GM21737 (cell line): ENCODE data around the gene STN1.

ENCODE experiments used
- ATAC-seq: cut with Tn5 transposase; IDR thresholded peaks from one replicate; pipeline ENCODE4 v1.9.1; 2021; ENCODE audit warnings: mild to moderate bottlenecking, moderate library complexity; ENCODE audit not compliant: unreplicated experiment

The STN1 gene

DNA sequence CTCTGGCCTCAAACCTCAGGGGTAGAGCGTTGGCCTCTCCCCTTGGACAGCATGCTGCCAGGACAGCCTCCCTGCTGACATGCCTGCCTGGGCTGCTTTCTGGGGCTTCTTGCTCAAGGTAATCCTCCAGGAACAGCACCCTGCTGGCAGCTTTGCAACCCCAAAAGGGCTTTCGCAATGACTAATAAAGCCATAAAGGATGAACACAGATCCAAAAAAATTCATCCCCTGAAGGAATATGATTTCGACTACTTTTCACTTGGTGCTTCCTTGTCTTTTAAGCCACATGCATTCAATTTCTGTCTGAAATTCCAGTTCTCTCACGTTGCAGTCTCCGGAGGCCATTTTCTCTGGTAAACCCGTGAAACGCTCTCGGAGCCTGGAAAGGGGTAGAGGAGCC lies 47.5 kb downstream of the STN1 start:
- ATAC-seq: no peak

DNA sequence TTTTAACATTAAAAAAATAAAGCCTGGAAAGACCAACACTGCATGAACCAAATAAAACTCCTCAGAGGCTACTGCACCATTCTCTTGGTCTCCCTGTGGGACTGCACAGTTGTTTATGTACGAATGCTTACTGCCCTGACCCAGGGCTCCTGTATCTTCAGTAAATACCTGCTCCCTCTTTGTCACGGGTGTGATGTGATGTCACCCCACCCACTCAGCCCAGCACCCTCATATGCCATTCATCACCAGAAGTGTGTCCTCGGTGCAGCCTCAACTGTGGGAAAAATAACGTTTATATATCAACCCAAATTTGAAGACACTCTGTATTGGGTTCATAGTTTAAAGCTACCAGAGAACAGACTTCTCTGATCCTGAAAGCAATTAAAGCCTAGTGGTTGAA lies 48.6 kb downstream of the STN1 start:
- no peak for ATAC-seq

DNA sequence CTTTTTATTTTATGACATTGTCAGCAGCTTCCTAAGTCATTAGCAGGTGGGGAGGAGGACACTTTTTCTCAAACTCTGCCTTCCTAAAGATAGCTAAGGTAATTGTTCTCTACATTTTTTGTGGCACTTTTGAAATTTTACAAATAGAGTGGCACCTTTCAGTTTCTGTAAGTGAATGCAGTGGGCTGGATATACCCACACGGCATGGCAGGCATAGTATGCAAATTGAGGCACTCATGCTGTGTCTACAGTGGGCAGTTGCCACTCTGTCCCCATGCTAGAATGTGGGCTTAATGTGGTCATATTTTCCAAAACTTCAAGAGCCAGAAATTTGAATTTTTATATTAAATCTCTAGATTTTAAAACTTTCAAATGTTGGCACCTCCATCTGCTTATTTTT lies 49.8 kb downstream of the STN1 start:
- no peak for ATAC-seq

- ATAC-seq: no peak
Observed at GRCh38 chr10:103861505-103861904, 56.5 kb downstream of the STN1 start.

GRCh38 chr10:103859161-103860086 lies 58.6 kb downstream of the STN1 start:
- no peak for ATAC-seq

- no peak for ATAC-seq
Observed at GRCh38 chr10:103858360-103858759, 59.6 kb downstream of the STN1 start.

- ATAC-seq: no peak
Observed at GRCh38 chr10:103856797-103857170, 61.2 kb downstream of the STN1 start.

- no peak for ATAC-seq
Observed at GRCh38 chr10:103855852-103856796, 61.9 kb downstream of the STN1 start.

- no peak for ATAC-seq
Observed at GRCh38 chr10:103855424-103855823, 62.6 kb downstream of the STN1 start, which contains the start of gene SH3PXD2A. Gene SH3PXD2A (minus strand): TSS chr10:103855576. CDS start chr10:103855266, 310 bp downstream.

DNA sequence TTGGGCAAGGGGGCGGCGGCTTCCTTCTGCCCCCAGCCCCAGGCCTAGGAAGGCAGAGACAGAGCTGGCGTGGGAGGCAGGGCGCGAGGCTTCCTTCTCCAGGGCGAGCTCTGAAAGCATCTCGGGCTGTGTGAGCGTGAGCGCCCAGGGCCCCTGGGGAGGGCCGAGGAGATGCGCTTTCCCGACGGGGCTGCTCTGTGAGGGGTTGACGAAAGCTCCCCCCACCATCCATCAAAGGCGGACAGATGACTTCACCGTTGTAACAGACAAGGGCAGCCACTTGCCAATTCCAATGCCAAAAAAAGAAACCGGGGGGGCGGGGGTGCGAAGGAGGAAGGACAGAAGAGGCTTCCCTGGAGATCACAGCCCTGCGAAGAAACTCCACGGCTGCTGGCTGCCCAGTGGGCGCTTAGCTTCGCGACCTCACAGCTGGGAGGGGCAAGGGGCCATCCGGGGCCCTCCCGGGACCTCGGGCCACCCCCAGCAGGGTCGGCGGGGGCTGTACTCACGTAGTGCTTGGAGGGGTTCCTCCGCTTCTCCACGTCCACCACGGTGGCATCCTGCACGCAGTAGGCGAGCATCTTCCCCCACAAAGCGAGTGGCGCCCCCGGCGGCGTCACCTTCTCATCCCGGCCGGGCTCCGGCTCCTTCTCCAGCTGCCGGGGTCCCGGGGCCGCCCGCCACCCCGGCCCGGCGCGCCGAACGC lies 63.1 kb downstream of the STN1 start:
- ATAC-seq: no peak

- ATAC-seq: no peak
Observed at GRCh38 chr10:103854265-103854685, 63.7 kb downstream of the STN1 start.

GRCh38 chr10:103853428-103854264 lies 64.3 kb downstream of the STN1 start:
- no peak for ATAC-seq

DNA sequence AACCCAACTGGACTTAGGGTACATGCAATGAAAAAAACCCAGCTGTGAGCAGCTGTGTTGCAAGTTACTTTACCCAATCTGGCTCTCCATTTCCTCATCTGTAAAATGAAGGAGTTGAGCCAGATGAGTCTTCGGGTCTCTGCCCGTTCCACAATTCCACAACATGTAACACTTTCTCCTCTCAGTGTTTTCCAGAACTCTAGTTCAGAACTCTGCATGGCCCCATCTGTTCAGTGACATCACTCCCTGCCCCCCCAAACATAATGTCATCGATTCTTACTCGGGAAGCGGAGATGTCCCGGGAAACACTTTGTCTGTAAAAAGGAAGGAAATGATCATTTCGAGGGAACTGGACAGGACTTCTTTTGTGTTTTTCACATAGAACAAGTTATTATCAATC lies 65.1 kb downstream of the STN1 start:
- no peak for ATAC-seq

GRCh38 chr10:103852189-103852711 lies 65.7 kb downstream of the STN1 start:
- no peak for ATAC-seq

DNA sequence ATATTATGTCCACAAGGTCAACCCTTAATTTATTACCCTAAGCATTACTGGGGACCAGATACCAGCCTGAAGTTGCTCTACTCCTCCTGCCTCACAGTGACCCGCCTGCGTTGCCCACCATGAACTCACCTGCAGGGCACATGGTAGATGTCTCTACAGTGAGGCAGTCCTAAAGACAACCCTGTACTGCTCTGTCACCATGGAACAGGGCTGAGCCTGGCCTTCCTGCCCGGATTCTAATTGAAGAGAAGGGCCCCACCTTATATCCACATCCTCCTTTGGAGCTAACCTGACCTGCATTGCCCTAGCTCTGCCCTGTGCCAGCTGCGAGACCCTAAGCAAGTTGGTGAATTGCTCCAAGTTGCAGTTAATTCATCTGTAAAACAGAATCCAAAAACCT lies 66.7 kb downstream of the STN1 start:
- no peak for ATAC-seq

DNA sequence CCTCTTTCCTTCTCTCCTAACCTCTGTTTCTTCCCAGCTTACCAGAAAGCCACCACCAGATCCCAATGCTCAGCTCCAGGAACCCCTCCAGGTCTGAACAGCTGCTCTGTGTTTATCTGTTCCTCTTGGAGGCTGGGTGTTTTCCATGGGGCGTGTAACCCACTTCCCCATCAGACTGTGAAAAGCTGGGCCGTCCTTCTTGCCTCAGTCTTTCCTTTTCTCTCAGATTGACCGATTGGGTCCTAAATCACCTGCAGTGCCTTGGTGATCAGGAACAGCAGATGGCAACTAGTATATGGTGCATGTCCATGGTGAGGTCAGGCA lies 67.5 kb downstream of the STN1 start:
- no peak for ATAC-seq

- ATAC-seq: no peak
Observed at GRCh38 chr10:103849880-103850571, 68.0 kb downstream of the STN1 start.

GRCh38 chr10:103849212-103849877 lies 68.6 kb downstream of the STN1 start:
- no peak for ATAC-seq
